ENCODE results near the gene MYOM3. TPM values are rescaled to one million over a fixed set of nuclear protein-coding genes. Genes with fewer than 3 reads are reported as not detected.

Gene MYOM3
- total RNA-seq, 1 experiment from 2014 or later: 0.04 TPM

DNA sequence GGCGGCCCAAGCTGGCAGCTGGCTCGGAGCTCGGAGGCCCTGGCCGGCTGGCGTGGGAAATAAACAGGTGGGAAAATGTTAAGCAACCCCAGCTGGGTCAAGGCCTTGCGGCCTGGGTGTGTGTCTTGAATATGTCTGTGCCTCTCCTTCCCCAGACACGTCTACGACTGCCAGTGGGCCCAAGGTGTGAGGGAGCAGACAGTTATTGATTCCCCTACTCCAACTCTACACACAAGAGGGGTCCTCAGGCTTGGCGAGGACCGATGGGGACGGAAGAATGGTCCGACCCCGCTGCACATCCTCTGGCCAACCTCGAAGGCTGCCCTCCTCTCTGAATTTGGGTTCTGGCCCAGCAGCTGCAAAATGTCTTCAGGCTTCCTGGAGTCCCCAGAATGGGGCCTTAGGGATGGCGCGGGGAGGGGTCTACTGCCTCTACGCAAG, 28.8 kb upstream of the MYOM3 start:
- ChIA-PET CTCF (no interaction called here), POLR2A (ENCODE audit: unreplicated experiment) (no interaction called here)
- no peaks in the 10 kb centered on the region for H3K27me3 ChIP-seq (ENCODE audit: low read length)
- H3F3A ChIP-seq (ENCODE audit: low read length, unreplicated experiment): no peaks in the 10 kb centered on the region
- H3K79me2 ChIP-seq (ENCODE audit: low read length): no peaks in the 10 kb centered on the region
- H3K4me1 ChIP-seq (ENCODE audit: insufficient read depth, low read length): peaks cover 11% of the 10 kb centered on the region; the same call in 1 of the 2 replicates
- H3K4me2 ChIP-seq (ENCODE audit: low read length): no peak overlapping the region
- H3K27ac ChIP-seq (ENCODE audit: low read length): no peak overlapping the region
- no peaks in the 10 kb centered on the region for H3K9me3 ChIP-seq (ENCODE audit: low read length)
- DNase-seq: no peak
- H3K9ac ChIP-seq (ENCODE audit: low read length): no peak overlapping the region
- H4K20me1 ChIP-seq (ENCODE audit: low read length): no peaks in the 10 kb centered on the region
- no peaks in the 10 kb centered on the region for H3K36me3 ChIP-seq (ENCODE audit: low read depth, low read length)
- H3K4me3 ChIP-seq (ENCODE audit: low read length): no peak overlapping the region
- no peak overlapping the region for H2AFZ ChIP-seq (ENCODE audit: low read length)
- no peak for ATAC-seq
- BruUV-seq (replicated peaks): no TSS peak
- intact Hi-C loops (cut with micrococcal nuclease): no loop called here
- no peaks in the 10 kb centered on the region for H3K9me2 ChIP-seq (replicated peaks; ENCODE audit: low read length)
- TF ChIP-seq EZH2phosphoT487 (IDR thresholded peaks at IDR 0.05; ENCODE audit: borderline replicate concordance, low read length) (no peak), EZH2 (IDR thresholded peaks at IDR 0.05; ENCODE audit: low read length, unreplicated experiment) (no peak)
- TF ChIP-seq, protein P1, sequence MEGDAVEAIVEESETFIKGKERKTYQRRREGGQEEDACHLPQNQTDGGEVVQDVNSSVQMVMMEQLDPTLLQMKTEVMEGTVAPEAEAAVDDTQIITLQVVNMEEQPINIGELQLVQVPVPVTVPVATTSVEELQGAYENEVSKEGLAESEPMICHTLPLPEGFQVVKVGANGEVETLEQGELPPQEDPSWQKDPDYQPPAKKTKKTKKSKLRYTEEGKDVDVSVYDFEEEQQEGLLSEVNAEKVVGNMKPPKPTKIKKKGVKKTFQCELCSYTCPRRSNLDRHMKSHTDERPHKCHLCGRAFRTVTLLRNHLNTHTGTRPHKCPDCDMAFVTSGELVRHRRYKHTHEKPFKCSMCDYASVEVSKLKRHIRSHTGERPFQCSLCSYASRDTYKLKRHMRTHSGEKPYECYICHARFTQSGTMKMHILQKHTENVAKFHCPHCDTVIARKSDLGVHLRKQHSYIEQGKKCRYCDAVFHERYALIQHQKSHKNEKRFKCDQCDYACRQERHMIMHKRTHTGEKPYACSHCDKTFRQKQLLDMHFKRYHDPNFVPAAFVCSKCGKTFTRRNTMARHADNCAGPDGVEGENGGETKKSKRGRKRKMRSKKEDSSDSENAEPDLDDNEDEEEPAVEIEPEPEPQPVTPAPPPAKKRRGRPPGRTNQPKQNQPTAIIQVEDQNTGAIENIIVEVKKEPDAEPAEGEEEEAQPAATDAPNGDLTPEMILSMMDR (conservative IDR thresholded peaks at IDR 0.05; ENCODE audit: low read depth, low read length): no peak

DNA sequence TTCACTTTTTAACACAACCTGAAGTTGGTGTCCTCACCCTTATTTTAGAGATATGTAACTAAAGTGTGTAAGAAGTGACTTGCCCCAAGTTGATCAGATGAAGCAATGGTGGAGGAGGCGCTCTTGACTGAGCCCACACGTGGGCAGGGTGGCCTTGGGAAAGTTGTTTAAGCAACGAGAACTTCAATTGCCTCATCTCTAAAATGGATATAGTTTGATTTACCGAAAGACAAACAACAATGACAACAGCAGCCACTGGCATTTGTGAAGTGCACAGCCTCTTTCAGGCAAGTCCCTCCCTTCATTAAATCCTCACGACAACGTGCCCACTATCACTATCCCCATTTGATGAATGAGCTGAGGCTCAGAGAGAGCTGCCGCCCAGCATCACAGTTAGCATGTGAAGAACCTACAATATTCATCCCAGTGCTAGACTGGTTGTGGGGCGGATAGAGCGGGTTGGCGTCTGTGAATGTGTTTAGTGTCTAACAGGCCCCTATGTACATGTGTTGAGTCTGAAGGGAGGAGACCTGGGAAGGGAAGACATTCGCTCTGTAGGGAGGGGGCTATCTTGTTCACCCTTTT, 28.0 kb upstream of the MYOM3 start:
- Histone ChIP-seq H3K27me3 (ENCODE audit: low read length) (no peaks in the 10 kb centered on the region), H3K4me1 (ENCODE audit: insufficient read depth, low read length) (peaks cover 11% of the 10 kb centered on the region; the same call in 1 of the 2 replicates), H3K36me3 (ENCODE audit: low read depth, low read length) (no peaks in the 10 kb centered on the region), H3K9me3 (ENCODE audit: low read length) (no peaks in the 10 kb centered on the region), H3K9me2 (replicated peaks; ENCODE audit: low read length) (no peaks in the 10 kb centered on the region), H3K4me3 (ENCODE audit: low read length) (no peak overlapping the region), H3K79me2 (ENCODE audit: low read length) (no peaks in the 10 kb centered on the region), H3K27ac (ENCODE audit: low read length) (no peak overlapping the region), H3K4me2 (ENCODE audit: low read length) (no peak overlapping the region), H3K9ac (ENCODE audit: low read length) (no peak overlapping the region), H4K20me1 (ENCODE audit: low read length) (no peaks in the 10 kb centered on the region), H2AFZ (ENCODE audit: low read length) (no peak overlapping the region), H3F3A (ENCODE audit: low read length, unreplicated experiment) (no peaks in the 10 kb centered on the region)
- DNase-seq (no peak), ATAC-seq (no peak)
- intact Hi-C loops (cut with micrococcal nuclease): no loop called here
- no TSS peak for BruUV-seq (replicated peaks)
- TF ChIP-seq EZH2 (IDR thresholded peaks at IDR 0.05; ENCODE audit: low read length, unreplicated experiment) (no peak), EZH2phosphoT487 (IDR thresholded peaks at IDR 0.05; ENCODE audit: borderline replicate concordance, low read length) (no peak)
- TF ChIP-seq, protein P1 (conservative IDR thresholded peaks at IDR 0.05; ENCODE audit: low read depth, low read length): no peak
- CTCF ChIA-PET: no interaction called here
- POLR2A ChIA-PET (ENCODE audit: unreplicated experiment): no interaction called here

DNA sequence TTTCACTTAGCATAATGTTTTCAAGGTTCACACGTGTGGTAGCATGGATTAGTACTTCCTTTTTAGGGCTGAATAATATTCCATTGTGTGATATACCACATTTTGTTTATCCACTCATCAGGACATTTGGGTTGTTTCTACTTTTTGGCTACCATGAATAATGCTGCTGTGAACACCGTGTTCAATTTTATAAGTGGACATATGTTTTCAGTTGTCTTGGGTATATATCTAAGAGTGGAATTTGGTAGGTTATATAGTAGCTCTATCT, 27.2 kb upstream of the MYOM3 start:
- H3K9me3 ChIP-seq (ENCODE audit: low read length): no peaks in the 10 kb centered on the region
- POLR2A ChIA-PET (ENCODE audit: unreplicated experiment): no interaction called here
- TF ChIP-seq, protein P1 (conservative IDR thresholded peaks at IDR 0.05; ENCODE audit: low read depth, low read length): no peak
- TF ChIP-seq EZH2 (IDR thresholded peaks at IDR 0.05; ENCODE audit: low read length, unreplicated experiment) (no peak), EZH2phosphoT487 (IDR thresholded peaks at IDR 0.05; ENCODE audit: borderline replicate concordance, low read length) (no peak)
- no peak overlapping the region for H3K4me3 ChIP-seq (ENCODE audit: low read length)
- H3F3A ChIP-seq (ENCODE audit: low read length, unreplicated experiment): no peaks in the 10 kb centered on the region
- DNase-seq (no peak), ATAC-seq (no peak)
- peaks cover 11% of the 10 kb centered on the region; the same call in 1 of the 2 replicates for H3K4me1 ChIP-seq (ENCODE audit: insufficient read depth, low read length)
- no peaks in the 10 kb centered on the region for H4K20me1 ChIP-seq (ENCODE audit: low read length)
- H3K27ac ChIP-seq (ENCODE audit: low read length): no peak overlapping the region
- no peaks in the 10 kb centered on the region for H3K27me3 ChIP-seq (ENCODE audit: low read length)
- no peaks in the 10 kb centered on the region for H3K36me3 ChIP-seq (ENCODE audit: low read depth, low read length)
- H3K4me2 ChIP-seq (ENCODE audit: low read length): no peak overlapping the region
- H3K9ac ChIP-seq (ENCODE audit: low read length): no peak overlapping the region
- CTCF ChIA-PET: no interaction called here
- H3K9me2 ChIP-seq (replicated peaks; ENCODE audit: low read length): no peaks in the 10 kb centered on the region
- BruUV-seq (replicated peaks): no TSS peak
- H3K79me2 ChIP-seq (ENCODE audit: low read length): no peaks in the 10 kb centered on the region
- H2AFZ ChIP-seq (ENCODE audit: low read length): no peak overlapping the region
- intact Hi-C loops (cut with micrococcal nuclease): no loop called here

All from PC-3 (cell line).